Endothelial cell of umbilical vein (primary cell): ENCODE data around the gene MT3.

Experiments
- CTCF ChIP-seq, 2 donors: IDR thresholded peaks; 1 replicate in 1 of 2; 2 replicates in 1 of 2; pipeline ENCODE4 v1.5.1; 2011; ENCODE audit warnings: low read length in 2 of 2, mild to moderate bottlenecking in 2 of 2, moderate library complexity in 2 of 2, control low read depth in 1 of 2, inconsistent platforms in 1 of 2, low read depth in 1 of 2; ENCODE audit not compliant: insufficient read depth in 1 of 2; ENCODE audit errors: extremely low read depth in 1 of 2
- EZH2 ChIP-seq: IDR thresholded peaks from 2 replicates; pipeline ENCODE4 v1.6.1; 2012; ENCODE audit warnings: borderline replicate concordance, low read depth, mild to moderate bottlenecking, moderate library complexity, low read length, inconsistent platforms; ENCODE audit not compliant: severe bottlenecking
- FOS ChIP-seq: IDR thresholded peaks from 2 replicates; pipeline ENCODE4 v1.6.1; 2011; ENCODE audit warnings: mild to moderate bottlenecking, low read length, moderate library complexity, borderline replicate concordance; ENCODE audit not compliant: insufficient read depth
- JUN ChIP-seq: IDR thresholded peaks from 2 replicates; pipeline ENCODE4 v1.6.1; 2011; ENCODE audit warnings: borderline replicate concordance, low read depth; ENCODE audit not compliant: insufficient read length, insufficient read depth
- MAX ChIP-seq: IDR thresholded peaks from 2 replicates; pipeline ENCODE4 v1.6.1; 2011; ENCODE audit not compliant: insufficient read depth, insufficient read length
- POLR2A ChIP-seq: IDR thresholded peaks from 2 replicates; pipeline ENCODE4 v1.6.1; 2012; ENCODE audit warnings: low read depth, mild to moderate bottlenecking, control low read depth, low read length
- POLR2AphosphoS5 ChIP-seq: IDR thresholded peaks from 2 replicates; pipeline ENCODE4 v1.6.1; 2012; ENCODE audit warnings: low read depth, mild to moderate bottlenecking, control low read depth, low read length, moderate library complexity; ENCODE audit not compliant: insufficient read depth

- no peak for TF ChIP-seq CTCF (IDR thresholded peaks at IDR 0.05; ENCODE audit: extremely low read depth in 1 of 2, insufficient read depth in 1 of 2, low read depth in 1 of 2, low read length in 2 of 2)
- TF ChIP-seq FOS: no peak
- no peak for TF ChIP-seq POLR2A
- no peak for TF ChIP-seq JUN
- TF ChIP-seq EZH2: no peak
- TF ChIP-seq POLR2AphosphoS5: no peak
- no peak for TF ChIP-seq MAX
These were observed 12.1 kb upstream of the MT3 start for GRCh38 chr16:56577300-56577625.
